Measurements from ENCODE around the gene SLC34A3.
"Not testable (repeated sequence)": the region's sequence is repeated elsewhere in the genome, so short reads cannot be mapped to it uniquely, and the experiment has no call there.

The SLC34A3 gene

GRCh38 chr9:137231372-137232039, 805 bp downstream of the SLC34A3 start:
- no peak for DNase-seq

DNA sequence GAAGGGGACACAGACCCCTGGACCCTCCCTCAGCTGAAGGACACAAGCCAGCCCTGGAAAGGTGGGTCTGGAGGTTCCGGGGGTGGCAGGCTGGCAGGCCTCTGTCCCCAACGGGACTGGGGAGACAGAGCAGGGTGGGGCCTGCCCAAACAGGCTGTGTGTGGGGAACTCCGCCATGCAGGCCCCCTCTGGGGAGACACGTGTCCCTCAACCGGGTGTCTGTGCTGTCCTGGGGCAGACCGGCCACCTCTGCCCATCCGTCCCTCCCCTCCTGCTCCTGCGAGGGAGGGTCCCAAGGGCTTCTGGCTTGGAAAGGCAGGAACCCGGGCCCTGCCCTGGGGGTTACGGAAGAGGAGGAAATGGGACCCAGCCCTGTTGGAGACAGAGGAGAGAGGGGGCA, 1.4 kb downstream of the SLC34A3 start:
- no peak for DNase-seq

DNA sequence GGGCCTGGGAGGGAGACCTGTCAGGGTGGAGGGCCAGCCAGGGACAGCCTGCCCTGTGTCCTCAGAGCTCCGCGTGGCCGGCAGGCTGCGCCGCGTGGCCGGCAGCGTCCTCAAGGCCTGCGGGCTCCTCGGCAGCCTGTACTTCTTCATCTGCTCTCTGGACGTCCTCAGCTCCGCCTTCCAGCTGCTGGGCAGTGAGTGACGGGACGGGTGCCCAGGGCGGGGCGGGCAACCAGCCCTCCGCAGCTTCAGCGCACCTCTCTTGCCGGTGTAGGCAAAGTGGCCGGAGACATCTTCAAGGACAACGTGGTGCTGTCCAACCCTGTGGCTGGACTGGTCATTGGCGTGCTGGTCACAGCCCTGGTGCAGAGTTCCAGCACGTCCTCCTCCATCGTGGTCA, 1.8 kb downstream of the SLC34A3 start:
- DNase-seq: no peak

DNA sequence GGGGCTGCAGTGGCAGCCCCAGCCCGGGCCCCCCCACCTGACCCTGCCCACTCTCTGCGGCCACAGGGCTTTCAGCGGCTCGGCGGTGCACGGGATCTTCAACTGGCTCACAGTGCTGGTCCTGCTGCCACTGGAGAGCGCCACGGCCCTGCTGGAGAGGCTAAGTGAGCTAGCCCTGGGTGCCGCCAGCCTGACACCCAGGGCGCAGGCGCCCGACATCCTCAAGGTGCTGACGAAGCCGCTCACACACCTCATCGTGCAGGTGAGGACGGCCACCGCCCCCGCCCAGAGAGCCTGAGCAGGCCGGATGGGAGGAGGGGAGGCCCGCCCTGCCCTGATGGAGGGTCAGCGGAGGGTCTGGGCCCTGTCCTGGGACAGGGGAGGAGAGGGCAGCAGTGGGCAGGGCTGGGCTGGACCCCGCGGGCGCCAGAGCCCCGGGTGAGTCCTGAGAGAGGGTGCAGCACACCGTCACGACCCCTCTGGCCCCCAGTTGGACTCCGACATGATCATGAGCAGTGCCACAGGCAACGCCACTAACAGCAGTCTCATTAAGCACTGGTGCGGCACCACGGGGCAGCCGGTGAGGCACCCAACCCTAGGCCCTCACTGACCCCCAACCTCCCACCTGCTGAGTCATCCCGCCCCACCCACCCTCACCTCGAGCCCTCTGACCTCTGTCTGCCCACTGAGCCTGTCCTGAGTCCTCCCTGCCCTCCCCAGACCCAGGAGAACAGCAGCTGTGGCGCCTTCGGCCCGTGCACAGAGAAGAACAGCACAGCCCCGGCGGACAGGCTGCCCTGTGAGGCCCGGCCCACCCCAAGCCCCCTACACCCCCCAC, 2.7 kb downstream of the SLC34A3 start:
- DNase-seq: no peak

- no peak for DNase-seq
These were observed 3.5 kb downstream of the SLC34A3 start for GRCh38 chr9:137234055-137234697.

DNA sequence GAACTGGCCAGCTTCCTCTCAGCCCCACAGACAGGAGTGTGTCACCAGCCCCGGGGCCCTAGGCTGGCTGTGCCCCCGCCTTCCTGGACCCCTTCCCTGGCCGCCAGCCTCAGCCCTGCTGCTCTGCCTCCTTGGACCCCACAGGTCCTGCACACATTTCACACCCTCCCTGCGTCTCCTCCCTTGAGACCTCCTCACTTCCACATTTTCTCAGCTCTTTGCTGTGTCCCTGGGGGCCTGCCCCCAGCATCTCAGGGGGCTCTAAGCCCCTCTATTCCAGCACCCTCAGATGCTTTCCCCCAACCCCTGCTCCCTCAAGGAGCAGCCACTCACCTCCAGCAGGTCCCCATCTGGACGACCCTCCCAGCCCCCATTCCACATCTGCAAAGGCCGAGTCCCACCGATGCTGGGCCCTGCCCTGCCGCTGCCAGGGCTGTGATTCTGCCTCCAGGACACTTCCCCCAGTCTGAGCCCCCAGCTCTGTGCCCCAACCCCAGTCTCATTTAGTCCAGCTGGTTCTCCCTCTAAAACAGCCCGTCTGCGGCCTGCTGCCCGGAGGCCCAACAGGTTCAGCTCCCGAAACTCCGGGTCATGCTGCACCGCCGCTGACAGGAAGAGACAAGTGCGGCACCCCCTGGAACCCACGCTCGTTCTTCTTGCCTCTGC, 4.2 kb downstream of the SLC34A3 start:
- DNase-seq: no peak

- no peak for DNase-seq
These were observed 4.9 kb downstream of the SLC34A3 start for GRCh38 chr9:137235424-137236237.

GRCh38 chr9:137236238-137236935, 5.7 kb downstream of the SLC34A3 start:
- DNase-seq: peak; percentile 52

GRCh38 chr9:137236936-137237421, 6.3 kb downstream of the SLC34A3 start:
- no peak for DNase-seq

DNA sequence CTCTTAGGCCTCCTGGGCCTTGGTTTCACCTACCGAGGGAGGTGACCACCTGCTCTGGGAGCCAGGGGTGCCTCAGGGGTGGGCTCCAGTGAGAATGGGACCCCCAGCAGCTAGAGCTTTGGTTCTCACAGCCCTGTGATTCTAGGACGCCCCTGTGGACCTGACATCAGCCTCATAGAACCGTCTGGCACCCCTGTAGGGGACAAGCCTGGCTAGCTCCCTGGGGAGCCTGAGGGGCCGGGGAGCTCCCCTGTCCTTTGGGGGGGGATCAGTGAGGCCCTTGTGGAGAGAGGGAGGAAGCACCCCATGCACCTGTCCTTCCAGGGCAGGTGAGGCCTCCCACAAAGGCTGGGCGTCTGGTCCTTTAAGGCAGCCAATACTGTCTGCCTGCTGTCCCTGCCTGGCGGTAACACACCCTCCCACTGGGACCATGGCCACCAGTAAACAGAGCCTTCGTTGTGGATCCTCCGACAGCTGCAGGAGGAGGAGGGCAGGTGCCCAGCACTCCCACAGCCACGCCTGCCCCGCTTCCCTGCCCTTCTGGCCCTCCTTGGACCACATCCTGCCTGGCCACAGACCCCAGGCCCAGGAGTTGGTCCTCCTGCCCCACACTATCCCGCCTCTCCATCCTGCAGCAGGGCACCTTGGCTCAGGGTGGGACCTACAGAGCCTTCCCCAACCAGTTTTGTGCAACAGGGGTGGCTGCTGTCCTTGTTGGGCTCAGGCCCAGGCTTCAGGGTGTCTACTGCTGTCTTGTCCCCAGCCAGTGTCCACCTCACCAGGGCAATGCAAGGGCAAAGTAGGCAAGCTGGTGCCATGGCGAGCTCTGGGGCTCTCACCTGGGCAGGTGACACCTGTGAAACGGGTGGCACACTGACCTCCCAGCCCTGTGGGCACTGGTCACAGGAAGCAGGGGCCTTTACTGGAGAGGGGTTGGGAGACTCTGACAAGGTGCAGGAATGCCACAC, 7.3 kb downstream of the SLC34A3 start:
- no peak for DNase-seq

- DNase-seq: not testable (repeated sequence)
These were observed 9.0 kb downstream of the SLC34A3 start for GRCh38 chr9:137239541-137240200.

- DNase-seq: no peak
These were observed 9.7 kb downstream of the SLC34A3 start for GRCh38 chr9:137240318-137240840.

DNA sequence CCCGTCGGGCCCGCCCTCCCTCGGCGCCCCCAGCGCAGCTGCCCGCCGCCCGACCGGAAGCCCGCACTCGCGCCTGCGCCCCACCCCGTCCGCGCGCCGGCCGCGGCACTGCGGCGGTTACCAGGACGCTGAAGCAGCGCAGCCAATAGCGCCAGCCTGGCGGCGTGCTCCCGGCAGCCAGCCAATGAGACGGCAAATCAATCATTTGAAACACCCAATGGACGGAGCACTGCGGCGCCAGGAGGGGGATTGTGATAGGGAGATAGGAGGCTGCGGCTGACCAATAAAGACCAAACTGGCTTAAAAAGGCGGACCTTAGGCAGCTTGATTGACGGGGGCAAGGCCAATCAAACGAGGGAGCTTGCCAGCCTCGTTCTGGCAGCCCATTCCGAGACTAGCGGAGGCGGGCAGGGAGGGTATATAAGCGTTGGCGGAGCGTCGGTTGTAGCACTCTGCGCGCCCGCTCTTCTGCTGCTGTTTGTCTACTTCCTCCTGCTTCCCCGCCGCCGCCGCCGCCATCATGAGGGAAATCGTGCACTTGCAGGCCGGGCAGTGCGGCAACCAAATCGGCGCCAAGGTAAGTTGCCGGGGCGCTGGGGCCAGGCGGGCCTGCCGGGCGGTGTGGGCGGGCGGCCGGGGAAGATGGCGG, 10.3 kb downstream of the SLC34A3 start, which contains the start of gene TUBB4B:
Gene TUBB4B (plus strand): TSS at position 447 of the 649 bp plus-strand sequence. CDS start 74 bp downstream, at position 521.
- DNase-seq: peak; percentile 99

DNA sequence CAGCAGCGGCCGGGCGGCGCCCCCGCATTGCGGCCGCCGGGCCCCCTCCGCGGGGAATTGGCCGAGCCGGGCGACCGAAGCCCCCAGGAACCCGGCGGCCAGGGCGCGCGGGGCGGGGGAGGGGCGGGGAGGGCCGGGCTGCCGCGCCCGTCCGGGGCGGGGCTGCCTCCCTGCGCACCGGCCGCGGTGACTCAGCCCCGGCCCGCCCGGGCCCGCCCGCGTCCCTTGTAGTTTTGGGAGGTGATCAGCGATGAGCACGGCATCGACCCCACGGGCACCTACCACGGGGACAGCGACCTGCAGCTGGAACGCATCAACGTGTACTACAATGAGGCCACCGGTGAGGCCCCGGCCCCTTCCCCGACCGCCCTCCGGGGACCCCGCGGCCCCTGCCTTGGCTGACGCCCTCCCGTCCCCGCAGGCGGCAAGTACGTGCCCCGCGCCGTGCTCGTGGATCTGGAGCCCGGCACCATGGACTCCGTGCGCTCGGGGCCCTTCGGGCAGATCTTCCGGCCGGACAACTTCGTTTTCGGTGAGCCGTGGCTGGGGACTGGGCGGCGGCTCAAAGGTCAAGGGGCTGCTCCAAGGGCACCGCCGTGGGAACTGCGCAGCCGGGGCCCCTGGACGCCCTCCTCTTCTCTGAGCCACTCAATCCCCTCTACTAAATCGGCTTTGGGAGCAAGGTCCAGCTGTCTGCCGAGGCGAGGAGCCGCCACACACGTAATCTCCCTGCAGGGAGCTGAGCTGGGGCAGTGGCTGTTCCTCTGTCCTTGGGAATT, 11.0 kb downstream of the SLC34A3 start:
- no peak for DNase-seq

- DNase-seq: no peak
These were observed 11.8 kb downstream of the SLC34A3 start for GRCh38 chr9:137242269-137243203.

GRCh38 chr9:137243266-137243625, 12.5 kb downstream of the SLC34A3 start:
- DNase-seq: not testable (repeated sequence)

Measured in NCI-H1436 treated with DMSO at 0.1 percent for 48 hours (cell line).